DND-41 (cell line): ENCODE results near the gene FCAMR.

Experiments used
- CTCF ChIP-seq: IDR thresholded peaks from 2 replicates; pipeline ENCODE4 v1.5.1; 2012; ENCODE audit warnings: borderline replicate concordance, low read length, moderate library complexity, mild to moderate bottlenecking; ENCODE audit not compliant: poor library complexity, severe bottlenecking; ENCODE audit errors: extremely low read depth
- EZH2 ChIP-seq: IDR thresholded peaks from 3 replicates; pipeline ENCODE4 v1.6.1; 2012; ENCODE audit warnings: borderline replicate concordance, low read depth, mild to moderate bottlenecking, moderate library complexity, low read length, inconsistent platforms; ENCODE audit not compliant: severe bottlenecking

- TF ChIP-seq CTCF (peak; percentile 81), EZH2 (no peak)
Observed at GRCh38 chr1:206911064-206911663, 59.1 kb downstream of the FCAMR start.
